NCI-H2227 (cell line): Measurements from ENCODE around the gene MN1.

Source experiments
- DNase-seq: peaks from one replicate; lab custom pipeline; 2025; ENCODE audit not compliant: unreplicated experiment; lab: John Stamatoyannopoulos, UW

The MN1 gene

GRCh38 chr22:27827604-27828587 is 26.3 kb upstream of the MN1 start:
- DNase-seq: no peak

- no peak for DNase-seq
Observed at GRCh38 chr22:27825174-27825573, 23.6 kb upstream of the MN1 start.

GRCh38 chr22:27823221-27823620 is 21.7 kb upstream of the MN1 start:
- DNase-seq: no peak

- no peak for DNase-seq
Observed at GRCh38 chr22:27820896-27821866, 19.6 kb upstream of the MN1 start.

- no peak for DNase-seq
Observed at GRCh38 chr22:27816552-27816951, 15.0 kb upstream of the MN1 start.

GRCh38 chr22:27815826-27816530 is 14.4 kb upstream of the MN1 start:
- DNase-seq: no peak

- DNase-seq: no peak
Observed at GRCh38 chr22:27814993-27815392, 13.4 kb upstream of the MN1 start.

GRCh38 chr22:27811778-27812177 is 10.2 kb upstream of the MN1 start:
- DNase-seq: no peak

- DNase-seq: no peak
Observed at GRCh38 chr22:27810609-27811151, 9.1 kb upstream of the MN1 start.

GRCh38 chr22:27809700-27810608 is 8.4 kb upstream of the MN1 start:
- DNase-seq: no peak

- DNase-seq: peak; percentile 14
Observed at GRCh38 chr22:27809226-27809603, 7.7 kb upstream of the MN1 start.

GRCh38 chr22:27808451-27809225 is 7.1 kb upstream of the MN1 start:
- DNase-seq: no peak

- no peak for DNase-seq
Observed at GRCh38 chr22:27805841-27806240, 4.3 kb upstream of the MN1 start.

- peak; percentile 68 for DNase-seq
Observed at GRCh38 chr22:27804470-27805297, 3.1 kb upstream of the MN1 start.

GRCh38 chr22:27803841-27804415 is 2.4 kb upstream of the MN1 start:
- DNase-seq: no peak

- peak; percentile 6 for DNase-seq
Observed at GRCh38 chr22:27802346-27803073, 954 bp upstream of the MN1 start.

GRCh38 chr22:27801202-27801615 is 347 bp downstream of the MN1 start:
- DNase-seq: peak; percentile 33
